CD14-positive monocyte (primary cell): ENCODE measurements around the gene ATMIN. TPM values are rescaled to one million over a fixed set of nuclear protein-coding genes. Genes with fewer than 3 reads are reported as not detected.

Source experiments
- DNase-seq, 3 donors: peaks; one replicate each; pipeline ENCODE4 v3.0.0-alpha.2; 2011 to 2022
- H2AFZ ChIP-seq: 2 replicates; pipeline ENCODE4 v1.6.0; 2012; ENCODE audit warnings: mild to moderate bottlenecking, low read depth, low read length, inconsistent platforms; ENCODE audit not compliant: insufficient read depth, poor library complexity, severe bottlenecking
- H3K27ac ChIP-seq, 2 donors: 1 replicate in 1 of 2; 2 replicates in 1 of 2; pipeline ENCODE4 v1.5.1; 2012 to 2013; ENCODE audit warnings: low read length in 2 of 2, control low read depth in 1 of 2, inconsistent platforms in 1 of 2, low read depth in 1 of 2, mild to moderate bottlenecking in 1 of 2
- H3K27me3 ChIP-seq, 2 donors: one replicate each; pipeline versions ENCODE4 v1.6.0 to v1.6.1; 2011 to 2013; ENCODE audit warnings: low read length in 2 of 2; ENCODE audit not compliant: control insufficient read depth in 2 of 2, insufficient read depth in 2 of 2
- H3K36me3 ChIP-seq, 2 donors: replicated peaks in 1 of 2; 1 replicate in 1 of 2; 2 replicates in 1 of 2; pipeline versions ENCODE4 v1.5.1 to v1.6.1; 2012 to 2013; ENCODE audit warnings: low read length in 2 of 2, control low read depth in 1 of 2, inconsistent platforms in 1 of 2, mild to moderate bottlenecking in 1 of 2; ENCODE audit not compliant: insufficient read depth in 2 of 2, control insufficient read depth in 1 of 2
- H3K4me1 ChIP-seq, 2 donors: 1 replicate in 1 of 2; 2 replicates in 1 of 2; pipeline versions ENCODE4 v1.5.1 to v1.6.1; 2012 to 2013; ENCODE audit warnings: low read length in 2 of 2, control low read depth in 1 of 2, inconsistent platforms in 1 of 2, mild to moderate bottlenecking in 1 of 2, moderate library complexity in 1 of 2; ENCODE audit not compliant: insufficient read depth in 2 of 2, control insufficient read depth in 1 of 2
- H3K4me2 ChIP-seq: replicated peaks from 2 replicates; pipeline ENCODE3; 2012; ENCODE audit warnings: low read length, moderate library complexity, mild to moderate bottlenecking; ENCODE audit not compliant: poor library complexity, severe bottlenecking; ENCODE audit errors: extremely low read depth
- H3K4me3 ChIP-seq, 3 experiments: fragments of 200-600 bp in 1 of 3; sonication (generic) in 1 of 3; replicated peaks in 1 of 3; 1 replicate in 2 of 3; 2 replicates in 1 of 3; pipeline ENCODE4 v1.5.1; 2011 to 2013; ENCODE audit warnings: low read length in 3 of 3, mild to moderate bottlenecking in 3 of 3, control low read depth in 2 of 3, low read depth in 2 of 3, inconsistent platforms in 1 of 3, moderate library complexity in 1 of 3
- H3K79me2 ChIP-seq: 2 replicates; pipeline ENCODE4 v1.6.0; 2012; ENCODE audit warnings: mild to moderate bottlenecking, control low read depth, inconsistent platforms, low read length, moderate library complexity; ENCODE audit not compliant: insufficient read depth
- H3K9ac ChIP-seq: 2 replicates; pipeline ENCODE4 v1.6.0; 2017; ENCODE audit warnings: low read length, mild to moderate bottlenecking; ENCODE audit not compliant: insufficient read depth, poor library complexity, severe bottlenecking
- H3K9me3 ChIP-seq, 2 donors: replicated peaks in 1 of 2; 1 replicate in 1 of 2; 2 replicates in 1 of 2; pipeline versions ENCODE4 v1.5.1 to v1.6.1; 2012 to 2013; ENCODE audit warnings: low read length in 2 of 2, control low read depth in 1 of 2; ENCODE audit not compliant: control insufficient read depth in 1 of 2, insufficient read depth in 1 of 2
- H4K20me1 ChIP-seq: 2 replicates; pipeline ENCODE4 v1.6.0; 2012; ENCODE audit warnings: mild to moderate bottlenecking, low read length, control low read depth, moderate library complexity; ENCODE audit not compliant: insufficient read depth
- H3K27ac Mint-ChIP-seq, 7 donors: one replicate each; pipeline ENCODE4 v1.8.0; 2020; ENCODE audit warnings: mild to moderate bottlenecking in 7 of 7, mixed read lengths in 7 of 7, moderate library complexity in 6 of 7, inconsistent platforms in 2 of 7
- H3K27me3 Mint-ChIP-seq, 3 donors: one replicate each; pipeline ENCODE4 v1.8.0; 2021 to 2022; ENCODE audit warnings: low read depth in 3 of 3, mild to moderate bottlenecking in 3 of 3, mixed read lengths in 3 of 3, moderate library complexity in 3 of 3, inconsistent platforms in 1 of 3
- H3K36me3 Mint-ChIP-seq, 2 donors: one replicate each; pipeline ENCODE4 v1.8.0; 2020; ENCODE audit warnings: mixed read lengths in 2 of 2, inconsistent platforms in 1 of 2, mild to moderate bottlenecking in 1 of 2
- H3K4me1 Mint-ChIP-seq: one replicate; pipeline ENCODE4 v1.8.0; 2020; ENCODE audit warnings: mild to moderate bottlenecking, mixed read lengths
- H3K4me3 Mint-ChIP-seq, 2 donors: one replicate each; pipeline ENCODE4 v1.8.0; 2020; ENCODE audit warnings: mild to moderate bottlenecking in 2 of 2, mixed read lengths in 2 of 2, moderate library complexity in 1 of 2
- H3K9me3 Mint-ChIP-seq, 7 donors: one replicate each; pipeline ENCODE4 v1.8.0; 2020 to 2022; ENCODE audit warnings: mixed read lengths in 7 of 7, mild to moderate bottlenecking in 6 of 7, moderate library complexity in 6 of 7, inconsistent platforms in 2 of 7
- WGBS: methylation state at CpG from one replicate; pipeline ENCODE4 v1.1.5; 2013; ENCODE audit warnings: missing lambda C conversion rate; ENCODE audit not compliant: insufficient coverage; 5-methylcytosine and 5-hydroxymethylcytosine counted together
- intact Hi-C, 2 donors: fragments of 100-400 bp; cut with micrococcal nuclease; formaldehyde crosslinking; loops; one replicate each; pipeline versions ENCODE4 v1.15.0 to v1.15.1; 2023
- polyA plus RNA-seq, 3 donors: library from polyadenylated mRNA; depleted of rRNA in 1 of 3; unstranded in 2 of 3; stranded (reverse) in 1 of 3; fragments of 300-500 nt in 2 of 3; fragments of >200 nt in 1 of 3; fragmentation: Illumina TruSeq in 2 of 3; gene quantifications; 1 replicate in 2 of 3; 2 replicates in 1 of 3; pipeline ENCODE4 v1.2.3, GENCODE V29; 2012 to 2021
- TF ChIP-seq, protein P1 (sequence below): fragments of 200-600 bp; IDR thresholded peaks from one replicate; pipeline ENCODE4 v1.8.0; 2022; ENCODE audit warnings: antibody characterized with exemption, mild to moderate bottlenecking

ATMIN gene
- polyA plus RNA-seq, 3 donors, result 10.9 to 17.6 (median 13.2) TPM

DNA sequence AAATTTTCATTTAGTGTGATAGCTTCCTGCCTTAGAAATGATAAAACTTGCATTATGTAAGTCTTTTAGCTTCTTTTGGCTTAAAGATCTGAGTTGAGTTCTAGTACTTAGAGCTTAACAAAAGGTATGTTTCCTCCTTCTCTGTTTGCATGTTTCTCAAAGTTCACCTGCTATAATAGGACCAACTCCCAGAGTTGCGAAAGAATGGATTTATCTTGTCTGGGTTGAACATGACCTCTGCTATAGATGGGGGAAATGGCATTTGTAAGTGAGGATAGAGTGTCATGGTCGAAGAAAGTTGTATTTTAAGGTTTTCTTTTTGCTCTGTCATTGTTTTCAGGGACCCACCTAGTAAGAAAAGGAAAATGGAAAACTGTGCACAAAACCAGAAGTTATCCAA is 7.2 kb downstream of the ATMIN start:
- peaks cover 16% of the 10 kb centered on the region for H4K20me1 ChIP-seq
- Mint-ChIP-seq H3K36me3 (peaks cover 55 to 62% of the 10 kb centered on the region in 2 donors), H3K4me1 (peaks cover 7% of the 10 kb centered on the region), H3K27me3 (peaks cover 0 to 2% (median 0%) of the 10 kb centered on the region in 3 donors), H3K9me3 (peaks cover 0 to 6% (median 4%) of the 10 kb centered on the region in 7 donors), H3K27ac (no peak overlapping the region), H3K4me3 (no peak overlapping the region)
- TF ChIP-seq, protein P1, sequence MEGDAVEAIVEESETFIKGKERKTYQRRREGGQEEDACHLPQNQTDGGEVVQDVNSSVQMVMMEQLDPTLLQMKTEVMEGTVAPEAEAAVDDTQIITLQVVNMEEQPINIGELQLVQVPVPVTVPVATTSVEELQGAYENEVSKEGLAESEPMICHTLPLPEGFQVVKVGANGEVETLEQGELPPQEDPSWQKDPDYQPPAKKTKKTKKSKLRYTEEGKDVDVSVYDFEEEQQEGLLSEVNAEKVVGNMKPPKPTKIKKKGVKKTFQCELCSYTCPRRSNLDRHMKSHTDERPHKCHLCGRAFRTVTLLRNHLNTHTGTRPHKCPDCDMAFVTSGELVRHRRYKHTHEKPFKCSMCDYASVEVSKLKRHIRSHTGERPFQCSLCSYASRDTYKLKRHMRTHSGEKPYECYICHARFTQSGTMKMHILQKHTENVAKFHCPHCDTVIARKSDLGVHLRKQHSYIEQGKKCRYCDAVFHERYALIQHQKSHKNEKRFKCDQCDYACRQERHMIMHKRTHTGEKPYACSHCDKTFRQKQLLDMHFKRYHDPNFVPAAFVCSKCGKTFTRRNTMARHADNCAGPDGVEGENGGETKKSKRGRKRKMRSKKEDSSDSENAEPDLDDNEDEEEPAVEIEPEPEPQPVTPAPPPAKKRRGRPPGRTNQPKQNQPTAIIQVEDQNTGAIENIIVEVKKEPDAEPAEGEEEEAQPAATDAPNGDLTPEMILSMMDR, result no peak
- H3K9ac ChIP-seq, result no peak overlapping the region
- no peak overlapping the region for H2AFZ ChIP-seq
- no peak overlapping the region for H3K27ac ChIP-seq
- H3K4me3 ChIP-seq, result no peak overlapping the region
- peaks cover 9% of the 10 kb centered on the region for H3K79me2 ChIP-seq
- no peak overlapping the region for H3K4me2 ChIP-seq
- no peak for DNase-seq
- H3K27me3 ChIP-seq, result no peaks in the 10 kb centered on the region
- intact Hi-C loops, result no loop called here
- WGBS, result 100% methylated on average over 2 of the region's 2 CpGs
- H3K4me1 ChIP-seq, result no peaks in the 10 kb centered on the region
- H3K9me3 ChIP-seq, result peaks cover 2 to 3% of the 10 kb centered on the region in 2 donors
- peaks cover 42 to 68% of the 10 kb centered on the region in 2 donors for H3K36me3 ChIP-seq

DNA sequence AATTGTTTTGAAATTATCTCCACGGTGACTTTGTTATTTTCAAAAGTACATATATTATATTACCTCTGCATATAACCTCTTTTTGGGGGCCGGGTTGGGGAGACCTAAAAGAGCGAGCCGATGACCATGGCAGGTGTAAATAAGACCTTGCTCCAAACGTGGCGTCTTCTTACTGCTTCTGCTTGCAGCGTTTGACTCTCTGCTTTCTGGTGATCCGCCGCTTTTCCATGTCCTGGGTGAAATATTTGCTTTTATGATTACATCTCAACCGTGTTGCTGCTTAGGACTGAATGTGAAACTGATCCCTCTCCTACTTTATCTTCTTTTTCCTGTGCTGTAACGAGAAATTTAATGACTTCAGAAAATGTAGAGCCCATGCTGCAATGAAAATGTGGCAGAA is 18.1 kb downstream of the ATMIN start:
- Mint-ChIP-seq H3K4me3 (no peak overlapping the region), H3K4me1 (no peaks in the 10 kb centered on the region), H3K9me3 (peaks cover 5 to 26% (median 19%) of the 10 kb centered on the region in 7 donors), H3K27me3 (no peaks in the 10 kb centered on the region), H3K27ac (no peak overlapping the region), H3K36me3 (no peaks in the 10 kb centered on the region)
- Histone ChIP-seq H3K79me2 (no peaks in the 10 kb centered on the region), H3K27me3 (no peaks in the 10 kb centered on the region), H3K9ac (no peak overlapping the region), H3K4me1 (no peaks in the 10 kb centered on the region), H4K20me1 (no peaks in the 10 kb centered on the region), H3K9me3 (peaks cover 7 to 12% of the 10 kb centered on the region in 2 donors), H3K4me2 (no peak overlapping the region), H3K27ac (no peak overlapping the region), H2AFZ (no peak overlapping the region), H3K36me3 (no peaks in the 10 kb centered on the region), H3K4me3 (no peak overlapping the region)
- DNase-seq, result no peak
- intact Hi-C loops, result no loop called here
- TF ChIP-seq, protein P1, result no peak
- WGBS, result 80% methylated on average over 1 of the region's 11 CpGs
